Subcutaneous adipose tissue (tissue), 4 donors: ENCODE measurements around the gene NAA10. TPM values are rescaled to one million over a fixed set of nuclear protein-coding genes. Genes with fewer than 3 reads are reported as not detected.

ENCODE experiments used
- CTCF ChIP-seq: fragments of 450-650 bp; IDR thresholded peaks from one replicate; pipeline ENCODE4 v1.5.1; 2016; ENCODE audit warnings: low read depth, mild to moderate bottlenecking, control low read depth, antibody characterized with exemption, moderate library complexity
- total RNA-seq, 4 donors: library from RNA; depleted of rRNA; stranded (reverse); fragments of >200 nt; gene quantifications; one replicate each; pipeline ENCODE4 v1.1.0, GENCODE V29; 2016

NAA10 gene
- total RNA-seq, 4 donors from 2014 or later: 69.4 to 87.8 (median 76.5) TPM

- no peak for TF ChIP-seq CTCF
These were observed 29.3 kb upstream of the NAA10 start for GRCh38 chrX:153964105-153964504.

- TF ChIP-seq CTCF: no peak
These were observed 28.7 kb upstream of the NAA10 start for GRCh38 chrX:153963546-153963945.

GRCh38 chrX:153961292-153961691, 26.5 kb upstream of the NAA10 start:
- TF ChIP-seq CTCF: no peak

- TF ChIP-seq CTCF: no peak
These were observed 25.9 kb upstream of the NAA10 start for GRCh38 chrX:153960786-153961185.

GRCh38 chrX:153960077-153960476, 25.2 kb upstream of the NAA10 start:
- no peak for TF ChIP-seq CTCF

GRCh38 chrX:153959649-153960048, 24.8 kb upstream of the NAA10 start:
- TF ChIP-seq CTCF: no peak

GRCh38 chrX:153958605-153959004, 23.8 kb upstream of the NAA10 start:
- TF ChIP-seq CTCF: no peak
